ENCODE data around the gene ZNF221. TPM values are rescaled to one million over a fixed set of nuclear protein-coding genes. Genes with fewer than 3 reads are reported as not detected.

The ZNF221 gene
- total and polyA plus RNA-seq, 10 donors: 0.09 to 8.7 (median 4.7) TPM

- 96 to 100% (median 97%) methylated on average over 7 of the region's 7 CpGs for WGBS, 5 donors
- Histone ChIP-seq H3K27ac (no peak overlapping the region), H3K27me3 (replicated peaks in 1 of 7) (no peaks in the 10 kb centered on the region)
Measured at GRCh38 chr19:43913383-43913782, 37.6 kb upstream of the ZNF221 start.

GRCh38 chr19:43914051-43914450, 37.0 kb upstream of the ZNF221 start:
- WGBS, 5 donors: 64 to 96% (median 81%) methylated on average over 3 of the region's 3 CpGs
- H3K9me3 ChIP-seq: peaks cover 50 to 100% (median 100%) of the 10 kb centered on the region in 8 donors
- H3K27ac ChIP-seq: no peak overlapping the region
- TF ChIP-seq POLR2AphosphoS5 (IDR thresholded peaks at IDR 0.05) (no peak), POLR2A (IDR thresholded peaks at IDR 0.05) (no peak), CTCF (IDR thresholded peaks at IDR 0.05 in 8 of 11, conservative IDR thresholded peaks at IDR 0.05 in 3 of 11) (no peak)
- intact Hi-C loops (cut with DNase I; ENCODE audit: low total_unique reads): no loop called here
- no peak for DNase-seq
- H3K36me3 ChIP-seq: peaks cover 48 to 66% (median 59%) of the 10 kb centered on the region in 6 donors
- H3K27me3 ChIP-seq (replicated peaks in 1 of 7): no peaks in the 10 kb centered on the region
- H3K4me1 ChIP-seq: no peaks in the 10 kb centered on the region
- H3K4me3 ChIP-seq: no peak overlapping the region

More at GRCh38 chr19:43913383-43913782, 37.6 kb upstream of the ZNF221 start:
- no peaks in the 10 kb centered on the region for H3K4me1 ChIP-seq
- H3K36me3 ChIP-seq: peaks cover 44 to 60% (median 52%) of the 10 kb centered on the region in 6 donors
- DNase-seq: no peak
- H3K9me3 ChIP-seq: peaks cover 50 to 100% (median 100%) of the 10 kb centered on the region in 8 donors
- no peak overlapping the region for H3K4me3 ChIP-seq
- intact Hi-C loops (cut with DNase I; ENCODE audit: low total_unique reads): no loop called here
- TF ChIP-seq CTCF (IDR thresholded peaks at IDR 0.05 in 8 of 11, conservative IDR thresholded peaks at IDR 0.05 in 3 of 11) (no peak), POLR2A (IDR thresholded peaks at IDR 0.05) (no peak)

- H3K4me1 ChIP-seq: no peaks in the 10 kb centered on the region
- peaks cover 0 to 84% (median 57%) of the 10 kb centered on the region in 8 donors for H3K9me3 ChIP-seq
- H3K36me3 ChIP-seq: peaks cover 22 to 100% (median 97%) of the 10 kb centered on the region in 6 donors
- no peak overlapping the region for H3K4me3 ChIP-seq
- no peak for TF ChIP-seq POLR2AphosphoS5 (IDR thresholded peaks at IDR 0.05)
- no peak for TF ChIP-seq CTCF (IDR thresholded peaks at IDR 0.05 in 8 of 11, conservative IDR thresholded peaks at IDR 0.05 in 3 of 11)
- no peak for TF ChIP-seq POLR2A (IDR thresholded peaks at IDR 0.05)
- no peaks in the 10 kb centered on the region for H3K27me3 ChIP-seq (replicated peaks in 1 of 7)
- no peak for DNase-seq
- intact Hi-C loops (cut with DNase I; ENCODE audit: low total_unique reads): no loop called here
- no peak overlapping the region for H3K27ac ChIP-seq
Measured at GRCh38 chr19:43923875-43924274, 27.2 kb upstream of the ZNF221 start.

GRCh38 chr19:43928820-43929219, 22.2 kb upstream of the ZNF221 start:
- Histone ChIP-seq H3K36me3 (peaks cover 21 to 97% (median 88%) of the 10 kb centered on the region in 6 donors), H3K27me3 (replicated peaks in 1 of 7) (no peaks in the 10 kb centered on the region), H3K9me3 (peaks cover 0 to 38% (median 11%) of the 10 kb centered on the region in 8 donors), H3K4me1 (peaks cover under 1 to 18% (median 9%) of the 10 kb centered on the region in 6 donors), H3K27ac (no peak overlapping the region), H3K4me3 (no peak overlapping the region)
- TF ChIP-seq POLR2AphosphoS5 (IDR thresholded peaks at IDR 0.05): no peak
- TF ChIP-seq POLR2A (IDR thresholded peaks at IDR 0.05): no peak
- no peak for TF ChIP-seq CTCF (IDR thresholded peaks at IDR 0.05 in 8 of 11, conservative IDR thresholded peaks at IDR 0.05 in 3 of 11)
- intact Hi-C loops (cut with DNase I; ENCODE audit: low total_unique reads): no loop called here
- WGBS, 5 donors: 93 to 97% (median 97%) methylated on average over 5 of the region's 5 CpGs
- no peak for DNase-seq

Data from spleen (tissue), 11 donors.